Panc1 (cell line): ENCODE data around the gene CASTOR1. TPM values are rescaled to one million over a fixed set of nuclear protein-coding genes. Genes with fewer than 3 reads are reported as not detected.

ENCODE experiments used
- ATAC-seq: fragments of 200-7000 bp; cut with Tn5 transposase; 2 replicates; pipeline ENCODE4 v1.9.1; 2020; ENCODE audit warnings: mild to moderate bottlenecking, moderate library complexity
- BruUV-seq: library from RNA; stranded (reverse); fragments of 400-500 nt; replicated peaks from 2 replicates; lab custom pipeline; 2021; lab: Mats Ljungman, UMichigan
- CTCF ChIA-PET: fragments of 300-600 bp; sonication (Branson Sonifier 250); formaldehyde crosslinking; loops from one replicate; lab custom pipeline; 2022; ENCODE audit warnings: antibody characterized with exemption; lab: Charles Lee
- POLR2A ChIA-PET: fragments of 300-600 bp; sonication (Branson Sonifier 250); formaldehyde crosslinking; loops from one replicate; lab custom pipeline; 2022; ENCODE audit warnings: antibody characterized with exemption; lab: Charles Lee
- DNase-seq: peaks from one replicate; pipeline ENCODE4 v3.0.0-alpha.2; 2010; ENCODE audit warnings: low read depth, low spot score
- H3K27ac ChIP-seq: 2 replicates; pipeline ENCODE4 v1.5.1; 2011; ENCODE audit warnings: mild to moderate bottlenecking, low read length, inconsistent platforms
- H3K27me3 ChIP-seq: fragments of 200-500 bp; sonication (Bioruptor generic); 2 replicates; pipeline ENCODE4 v1.6.0; 2014; ENCODE audit warnings: low read length, inconsistent platforms; ENCODE audit not compliant: control insufficient read depth, insufficient read depth
- H3K36me3 ChIP-seq: fragments of 200-500 bp; sonication (Bioruptor generic); 2 replicates; pipeline ENCODE4 v1.5.1; 2014; ENCODE audit warnings: inconsistent platforms, mild to moderate bottlenecking, low read length, moderate library complexity; ENCODE audit not compliant: control insufficient read depth, insufficient read depth
- H3K4me1 ChIP-seq: 2 replicates; pipeline ENCODE4 v1.5.1; 2011; ENCODE audit warnings: inconsistent platforms, mild to moderate bottlenecking, low read length, moderate library complexity; ENCODE audit not compliant: control insufficient read depth, insufficient read depth
- H3K4me3 ChIP-seq, 2 experiments: 2 replicates each; pipeline ENCODE4 v1.5.1; 2011 to 2012; ENCODE audit warnings: low read depth in 2 of 2, low read length in 2 of 2, mild to moderate bottlenecking in 2 of 2, inconsistent platforms in 1 of 2, moderate library complexity in 1 of 2
- H3K9me3 ChIP-seq: fragments of 200-500 bp; sonication (Bioruptor generic); 2 replicates; pipeline ENCODE4 v1.5.1; 2014; ENCODE audit warnings: low read depth, mild to moderate bottlenecking, inconsistent platforms, low read length, moderate library complexity; ENCODE audit not compliant: control insufficient read depth, insufficient read depth
- CTCF ChIP-seq: fragments of 450-650 bp; IDR thresholded peaks from 2 replicates; pipeline ENCODE4 v1.5.1; 2017; ENCODE audit warnings: mild to moderate bottlenecking
- POLR2AphosphoS5 ChIP-seq: IDR thresholded peaks from 2 replicates; pipeline ENCODE4 v1.6.1; 2012; ENCODE audit warnings: mild to moderate bottlenecking, low read depth, low read length, moderate library complexity
- REST ChIP-seq, 2 experiments: IDR thresholded peaks; 2 replicates each; pipeline ENCODE4 v1.6.1; 2011 to 2012; ENCODE audit warnings: low read depth in 2 of 2, control low read depth in 1 of 2, low read length in 1 of 2, mild to moderate bottlenecking in 1 of 2, moderate library complexity in 1 of 2; ENCODE audit not compliant: insufficient read depth in 1 of 2
- SIN3A ChIP-seq: IDR thresholded peaks from 2 replicates; pipeline ENCODE4 v1.6.1; 2012; ENCODE audit warnings: low read depth, mild to moderate bottlenecking, low read length, moderate library complexity, borderline replicate concordance; ENCODE audit not compliant: insufficient read depth
- TCF7L2 ChIP-seq: IDR thresholded peaks from 2 replicates; pipeline ENCODE4 v1.6.1; 2011; ENCODE audit warnings: mild to moderate bottlenecking, low read depth, low read length, inconsistent platforms
- in situ Hi-C: cut with HindIII; loops from 2 replicates; pipeline ENCODE4 v1.10.0; 2016; ENCODE audit warnings: low sequenced_read_pairs, low pct_unique_long_range_greater_than_20kb
- intact Hi-C: fragments of 100-400 bp; cut with micrococcal nuclease; formaldehyde crosslinking; loops from one replicate; pipeline ENCODE4 v1.10.0; 2022; ENCODE audit not compliant: unreplicated experiment
- total RNA-seq: library from RNA; stranded (reverse); gene quantifications from one replicate; pipeline ENCODE4 v1.2.1, GENCODE V29; 2021; ENCODE audit not compliant: unreplicated experiment

Gene CASTOR1
- total RNA-seq, 1 experiment from 2014 or later: 6.7 TPM

- no TSS peak for BruUV-seq
- TF ChIP-seq CTCF (no peak), SIN3A (no peak), POLR2AphosphoS5 (no peak), REST (IDR thresholded peaks at IDR 0.05; ENCODE audit: insufficient read depth in 1 of 2, low read depth in 2 of 2, low read length in 1 of 2) (no peak), TCF7L2 (no peak)
- CTCF ChIA-PET: interaction anchor here (0.7 kb wide), 1 partner anchor 11 kb away, joined by 3 read pairs; no protein-coding TSS in a partner anchor
- in situ Hi-C loops (no loop called here), intact Hi-C loops (no loop called here)
- peak overlapping the region in 1 of 2 experiments; percentile 80; a peak in 2 of 4 replicates for H3K4me3 ChIP-seq
- ATAC-seq: 0 out of 2 replicates have a peak, but pooled peaks have one; percentile 2
- H3K4me1 ChIP-seq: peaks cover 69% of the 10 kb centered on the region
- DNase-seq: no peak
- peak overlapping the region; percentile 98 for H3K27ac ChIP-seq
- H3K36me3 ChIP-seq: no peaks in the 10 kb centered on the region; the same call in 1 of the 2 replicates
- POLR2A ChIA-PET: no interaction called here
- no peaks in the 10 kb centered on the region for H3K27me3 ChIP-seq
- H3K9me3 ChIP-seq: no peaks in the 10 kb centered on the region
Observed at GRCh38 chr22:30253205-30253852, 36.0 kb downstream of the CASTOR1 start.

GRCh38 chr22:30252411-30253204 lies 36.7 kb downstream of the CASTOR1 start:
- no peaks in the 10 kb centered on the region; the same call in 1 of the 2 replicates for H3K36me3 ChIP-seq
- TF ChIP-seq CTCF: no peak
- no peak for TF ChIP-seq SIN3A
- TF ChIP-seq TCF7L2: peak; percentile 86
- no peak for TF ChIP-seq REST (IDR thresholded peaks at IDR 0.05; ENCODE audit: insufficient read depth in 1 of 2, low read depth in 2 of 2, low read length in 1 of 2)
- no peak for TF ChIP-seq POLR2AphosphoS5
- peak overlapping the region; percentile 89 for H3K27ac ChIP-seq
- no peaks in the 10 kb centered on the region for H3K27me3 ChIP-seq
- BruUV-seq: no TSS peak
- ATAC-seq (peak; percentile 11), DNase-seq (no peak)
- POLR2A ChIA-PET: interaction anchor here (0.5 to 1.1 kb wide), 3 partner anchors 36 to 142 kb away, joined by 3 to 6 read pairs (median 6); partner anchors contain the start of gene CASTOR1
- H3K4me3 ChIP-seq: peak overlapping the region in 1 of 2 experiments; percentile 23; a peak in 1 of 4 replicates
- CTCF ChIA-PET: no interaction called here
- H3K4me1 ChIP-seq: peaks cover 71% of the 10 kb centered on the region
- no peaks in the 10 kb centered on the region for H3K9me3 ChIP-seq
- in situ Hi-C loops: no loop called here
- intact Hi-C loops: no loop called here
